ENCODE results near the gene CEACAM5. TPM values are rescaled to one million over a fixed set of nuclear protein-coding genes. Genes with fewer than 3 reads are reported as not detected.

Gene CEACAM5
- total RNA-seq, 1 experiment from 2014 or later, result not detected

Other genes with a start within 250 kb of the CEACAM5 start
- 0.12 TPM in 1 of 2 replicates, not detected in the other for gene CEACAM21, start 132.5 kb upstream of the CEACAM5 start, total RNA-seq (2014; rRNA removed; shearing (Covaris generic))
- not detected in 2 replicates for gene CEACAM4, start 81.6 kb upstream of the CEACAM5 start, total RNA-seq (2014; rRNA removed; shearing (Covaris generic))
- not detected in 2 replicates for gene CEACAM7, start 20.4 kb upstream of the CEACAM5 start, total RNA-seq (2014; rRNA removed; shearing (Covaris generic))
- gene CEACAM6, start 46.9 kb downstream of the CEACAM5 start, total RNA-seq (2014; rRNA removed; shearing (Covaris generic)), result not detected in 2 replicates
- gene CEACAM3, start 88.0 kb downstream of the CEACAM5 start, total RNA-seq (2014; rRNA removed; shearing (Covaris generic)), result not detected in 2 replicates
- gene LYPD4, start 136.1 kb downstream of the CEACAM5 start, total RNA-seq (2014; rRNA removed; shearing (Covaris generic)), result not detected in 2 replicates
- not detected in 2 replicates for gene DMRTC2, start 136.4 kb downstream of the CEACAM5 start, total RNA-seq (2014; rRNA removed; shearing (Covaris generic))
- gene RPS19, start 151.6 kb downstream of the CEACAM5 start, total RNA-seq (2014; rRNA removed; shearing (Covaris generic)), result 2,465 and 2,894 TPM in 2 replicates
- gene CD79A, start 168.7 kb downstream of the CEACAM5 start, total RNA-seq (2014; rRNA removed; shearing (Covaris generic)), result not detected in 2 replicates
- gene ARHGEF1, start 174.6 kb downstream of the CEACAM5 start, total RNA-seq (2014; rRNA removed; shearing (Covaris generic)), result 73.9 and 76.2 TPM in 2 replicates
- not detected in 2 replicates for gene ERFL, start 219.8 kb downstream of the CEACAM5 start, total RNA-seq (2014; rRNA removed; shearing (Covaris generic))

Measured in Daoy (cell line).